Prostate gland (tissue), 2 donors: Measurements from ENCODE around the gene CAMK2D. TPM values are rescaled to one million over a fixed set of nuclear protein-coding genes. Genes with fewer than 3 reads are reported as not detected.

ENCODE experiments used
- DNase-seq: peaks from one replicate; pipeline ENCODE4 v3.0.0-alpha.2; 2019; ENCODE audit warnings: low spot score
- H3K27ac ChIP-seq, 2 donors: fragments of 200-600 bp; sonication (generic); 2 replicates each; pipeline ENCODE4 v1.5.1; 2017 to 2019
- H3K27me3 ChIP-seq: fragments of 200-600 bp; sonication (generic); replicated peaks from 2 replicates; pipeline ENCODE4 v1.5.1; 2019; ENCODE audit not compliant: insufficient read depth
- H3K36me3 ChIP-seq, 2 donors: fragments of 200-600 bp; sonication (generic); 1 replicate in 1 of 2; 2 replicates in 1 of 2; pipeline versions ENCODE4 v1.5.1 to v1.8.1; 2017 to 2019
- H3K4me1 ChIP-seq: fragments of 200-600 bp; sonication (generic); replicated peaks from 2 replicates; pipeline ENCODE4 v1.5.1; 2019
- H3K4me3 ChIP-seq, 2 donors: fragments of 200-600 bp; sonication (generic); 2 replicates each; pipeline ENCODE4 v1.5.1; 2017 to 2019
- H3K9me3 ChIP-seq: fragments of 200-600 bp; sonication (generic); 2 replicates; pipeline ENCODE4 v1.5.1; 2017
- CTCF ChIP-seq, 4 experiments: fragments of 200-600 bp in 2 of 4; fragments of 450-650 bp in 2 of 4; sonication (generic) in 2 of 4; IDR thresholded peaks; 1 replicate in 3 of 4; 2 replicates in 1 of 4; pipeline ENCODE4 v1.5.1; 2016 to 2019; ENCODE audit warnings: antibody characterized with exemption in 4 of 4, mild to moderate bottlenecking in 2 of 4, moderate library complexity in 2 of 4
- POLR2A ChIP-seq: fragments of 450-650 bp; IDR thresholded peaks from one replicate; pipeline ENCODE4 v1.6.1; 2016; ENCODE audit warnings: antibody characterized with exemption, mild to moderate bottlenecking
- POLR2AphosphoS5 ChIP-seq: sonication (generic); formaldehyde crosslinking; IDR thresholded peaks from one replicate; pipeline ENCODE4 v1.6.1; 2017; ENCODE audit warnings: antibody characterized with exemption
- WGBS: methylation state at CpG from one replicate; pipeline ENCODE4 v1.1.5; 2018; 5-methylcytosine and 5-hydroxymethylcytosine counted together
- intact Hi-C: fragments of 100-400 bp; cut with DNase I; formaldehyde crosslinking; loops from one replicate; pipeline ENCODE4 v1.14.2; 2022
- total RNA-seq, 2 donors: library from RNA; depleted of rRNA; stranded (reverse); fragments of >200 nt; gene quantifications; one replicate each; pipeline ENCODE4 v1.1.0, GENCODE V29; 2016

Gene CAMK2D
- total RNA-seq, 2 donors from 2014 or later, result 48.7 to 88.8 TPM

DNA sequence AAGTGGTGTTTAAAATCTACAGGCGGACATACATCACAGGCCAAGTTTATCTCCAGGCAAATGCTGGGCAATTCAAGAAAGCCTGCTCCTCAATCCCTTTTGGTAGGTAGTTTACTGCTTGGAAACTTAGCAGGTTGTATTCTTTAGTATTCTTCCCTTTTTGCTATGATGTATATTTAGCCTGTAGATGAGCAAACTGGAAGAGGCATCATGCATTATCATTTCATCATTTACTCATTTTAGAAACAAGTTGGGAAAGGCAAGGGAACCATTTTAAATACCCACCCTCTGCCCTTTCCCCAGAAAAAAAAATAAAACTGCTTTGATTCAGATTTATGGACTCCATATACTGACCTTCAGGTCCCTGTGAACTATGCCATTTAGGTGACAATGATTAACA lies 213.2 kb downstream of the CAMK2D start:
- Histone ChIP-seq H3K36me3 (no peaks in the 10 kb centered on the region), H3K27ac (peak overlapping the region; percentile 32 to 35), H3K27me3 (no peaks in the 10 kb centered on the region), H3K9me3 (no peaks in the 10 kb centered on the region), H3K4me1 (no peaks in the 10 kb centered on the region), H3K4me3 (no peak overlapping the region)
- WGBS, result 96% methylated on average over 1 of the region's 1 CpG
- no peak for DNase-seq
- TF ChIP-seq POLR2AphosphoS5 (no peak), POLR2A (no peak), CTCF (IDR thresholded peaks at IDR 0.05) (no peak)
- intact Hi-C loops, result loop anchor here (5.0 to 10.0 kb wide), 2 partner anchors 134 to 154 kb away; no protein-coding TSS in a partner anchor

GRCh38 chr4:113547487-113548042 lies 214.0 kb downstream of the CAMK2D start:
- 15% methylated on average over 5 of the region's 5 CpGs for WGBS
- H3K4me3 ChIP-seq, result no peak overlapping the region
- TF ChIP-seq POLR2A (no peak), CTCF (IDR thresholded peaks at IDR 0.05) (peak; percentile 95 to 99 (median 96)), POLR2AphosphoS5 (peak; percentile 86)
- peak overlapping the region; percentile 32 to 35 for H3K27ac ChIP-seq
- no peaks in the 10 kb centered on the region for H3K27me3 ChIP-seq
- H3K36me3 ChIP-seq, result no peaks in the 10 kb centered on the region
- DNase-seq, result peak; percentile 83
- H3K9me3 ChIP-seq, result no peaks in the 10 kb centered on the region
- H3K4me1 ChIP-seq, result no peaks in the 10 kb centered on the region
- intact Hi-C loops, result loop anchor here (1.0 to 10.0 kb wide), 3 partner anchors 135 to 214 kb away; partner anchors contain the start of gene CAMK2D

DNA sequence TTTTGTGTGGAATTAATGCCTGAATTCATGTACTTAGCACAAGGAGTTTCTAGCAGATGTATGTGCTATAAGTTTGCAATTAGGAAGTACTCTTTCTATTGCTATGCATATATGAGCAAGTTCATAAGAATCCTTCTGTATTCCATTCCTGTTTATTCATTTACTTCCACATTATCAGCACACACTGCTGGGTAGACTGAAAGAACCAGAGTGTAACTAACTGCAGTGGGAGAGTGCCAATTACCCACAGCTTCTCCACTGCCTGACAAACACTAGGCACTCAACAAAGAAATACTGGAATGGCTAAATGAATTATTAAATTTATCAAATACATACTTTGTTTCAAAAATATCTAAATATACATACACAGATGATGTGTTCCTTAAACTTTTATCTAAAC lies 219.6 kb downstream of the CAMK2D start:
- no peak overlapping the region for H3K27ac ChIP-seq
- intact Hi-C loops, result loop anchor here (10.0 kb wide), 1 partner anchor 147 kb away; no protein-coding TSS in a partner anchor
- no peak for DNase-seq
- no peaks in the 10 kb centered on the region for H3K36me3 ChIP-seq
- TF ChIP-seq POLR2A (no peak), POLR2AphosphoS5 (no peak), CTCF (IDR thresholded peaks at IDR 0.05) (no peak)
- no peaks in the 10 kb centered on the region for H3K27me3 ChIP-seq
- no peaks in the 10 kb centered on the region for H3K4me1 ChIP-seq
- no peaks in the 10 kb centered on the region for H3K9me3 ChIP-seq
- no peak overlapping the region for H3K4me3 ChIP-seq

GRCh38 chr4:113540859-113541258 lies 220.7 kb downstream of the CAMK2D start:
- Histone ChIP-seq H3K4me3 (no peak overlapping the region), H3K27ac (no peak overlapping the region), H3K9me3 (no peaks in the 10 kb centered on the region), H3K36me3 (no peaks in the 10 kb centered on the region), H3K27me3 (no peaks in the 10 kb centered on the region), H3K4me1 (no peaks in the 10 kb centered on the region)
- no peak for TF ChIP-seq POLR2A
- TF ChIP-seq CTCF (IDR thresholded peaks at IDR 0.05), result no peak
- no peak for TF ChIP-seq POLR2AphosphoS5
- no peak for DNase-seq
- intact Hi-C loops, result loop anchor here (10.0 kb wide), 1 partner anchor 146 kb away; no protein-coding TSS in a partner anchor
- 96% methylated on average over 1 of the region's 1 CpG for WGBS

GRCh38 chr4:113539408-113539807 lies 222.1 kb downstream of the CAMK2D start:
- intact Hi-C loops, result no loop called here
- Histone ChIP-seq H3K27me3 (no peaks in the 10 kb centered on the region), H3K27ac (no peak overlapping the region), H3K9me3 (no peaks in the 10 kb centered on the region), H3K36me3 (no peaks in the 10 kb centered on the region), H3K4me1 (no peaks in the 10 kb centered on the region), H3K4me3 (no peak overlapping the region)
- WGBS, result 83% methylated on average over 3 of the region's 3 CpGs
- no peak for DNase-seq
- TF ChIP-seq CTCF (IDR thresholded peaks at IDR 0.05), result no peak
- no peak for TF ChIP-seq POLR2AphosphoS5
- no peak for TF ChIP-seq POLR2A
